Transverse colon (tissue), 4 donors: ENCODE data around the gene TRAFD1. TPM values are rescaled to one million over a fixed set of nuclear protein-coding genes. Genes with fewer than 3 reads are reported as not detected.

ENCODE experiments used
- DNase-seq: peaks from one replicate; pipeline ENCODE4 v3.0.0-alpha.2; 2019
- H3K27ac ChIP-seq, 4 donors: fragments of 200-600 bp; sonication (generic); 2 replicates each; pipeline ENCODE4 v1.5.1; 2016 to 2018; ENCODE audit warnings: inconsistent platforms in 4 of 4
- H3K27me3 ChIP-seq: fragments of 200-600 bp; sonication (generic); 2 replicates; pipeline ENCODE4 v1.5.1; 2017; ENCODE audit warnings: inconsistent platforms
- H3K36me3 ChIP-seq, 4 donors: fragments of 200-600 bp; sonication (generic); 2 replicates each; pipeline ENCODE4 v1.5.1; 2017 to 2019; ENCODE audit warnings: inconsistent platforms in 4 of 4
- H3K4me1 ChIP-seq, 4 donors: fragments of 200-600 bp; sonication (generic); 2 replicates each; pipeline ENCODE4 v1.5.1; 2017 to 2020; ENCODE audit warnings: inconsistent platforms in 4 of 4
- H3K4me3 ChIP-seq, 4 donors: fragments of 200-600 bp; sonication (generic); 1 replicate in 1 of 4; 2 replicates in 3 of 4; pipeline versions ENCODE4 v1.5.1 to v1.6.1; 2017 to 2019; ENCODE audit warnings: inconsistent platforms in 4 of 4
- H3K9me3 ChIP-seq, 2 donors: fragments of 200-600 bp; sonication (generic); 2 replicates each; pipeline ENCODE4 v1.5.1; 2017 to 2019; ENCODE audit warnings: inconsistent platforms in 2 of 2
- EP300 ChIP-seq: sonication (generic); formaldehyde crosslinking; IDR thresholded peaks from one replicate; pipeline ENCODE4 v1.6.1; 2017; ENCODE audit warnings: antibody characterized with exemption, low read depth
- POLR2A ChIP-seq: fragments of 450-650 bp; IDR thresholded peaks from one replicate; pipeline ENCODE4 v1.6.1; 2016; ENCODE audit warnings: antibody characterized with exemption, mild to moderate bottlenecking, moderate library complexity
- POLR2AphosphoS5 ChIP-seq, 3 donors: sonication (generic); formaldehyde crosslinking; IDR thresholded peaks; one replicate each; pipeline ENCODE4 v1.6.1; 2016; ENCODE audit warnings: antibody characterized with exemption in 3 of 3
- WGBS, 2 donors: methylation state at CpG; one replicate each; pipeline ENCODE4 v1.1.5; 2018; ENCODE audit warnings: low coverage in 1 of 2; 5-methylcytosine and 5-hydroxymethylcytosine counted together
- in situ Hi-C, 4 donors: fragments of 200-750 bp; cut with MboI; loops; one replicate each; pipeline versions ENCODE4 v1.15.0 to v1.15.1; 2017; ENCODE audit warnings: low sequenced_read_pairs in 3 of 4, low pct_ligation_motif_present in 1 of 4, low pct_unique_long_range_greater_than_20kb in 1 of 4
- intact Hi-C: fragments of 100-400 bp; cut with DNase I; formaldehyde crosslinking; loops from one replicate; pipeline ENCODE4 v1.15.1; 2023; ENCODE audit warnings: low total_unique reads
- total RNA-seq, 4 donors: library from RNA; depleted of rRNA; stranded (reverse); fragments of >200 nt; gene quantifications; one replicate each; pipeline ENCODE4 v1.1.0, GENCODE V29; 2016
- TF ChIP-seq, protein P1 (sequence below), 5 experiments: fragments of 200-600 bp in 3 of 5; fragments of 450-650 bp in 2 of 5; sonication (generic) in 3 of 5; IDR thresholded peaks; 1 replicate in 2 of 5; 2 replicates in 3 of 5; pipeline ENCODE4 v1.5.1; 2016 to 2017; ENCODE audit warnings: antibody characterized with exemption in 5 of 5, inconsistent platforms in 3 of 5, mild to moderate bottlenecking in 2 of 5, moderate library complexity in 1 of 5

The TRAFD1 gene
- total RNA-seq, 4 donors from 2014 or later = 15.3 to 36.8 (median 31.1) TPM

DNA sequence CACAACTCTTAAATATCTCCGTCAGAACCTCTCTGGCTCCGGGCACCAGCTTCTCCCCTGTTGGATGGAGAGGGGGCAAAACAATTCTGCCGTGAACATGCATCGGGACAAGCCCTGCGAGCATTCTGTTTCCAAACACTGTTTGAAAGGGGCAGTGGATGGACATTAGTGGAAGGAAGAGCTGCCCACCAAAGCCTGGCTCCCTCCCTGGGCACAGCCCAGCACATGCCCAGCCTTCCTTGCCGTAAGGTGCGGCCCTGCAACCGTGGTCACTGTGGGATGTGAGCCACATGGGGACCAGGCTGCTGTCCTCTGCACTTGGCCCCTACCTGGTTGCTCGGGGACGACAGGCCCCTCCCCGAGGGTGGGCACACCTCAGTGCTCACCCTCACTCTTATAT is 54.0 kb downstream of the TRAFD1 start:
- Histone ChIP-seq H3K27me3 (no peaks in the 10 kb centered on the region), H3K4me1 (no peaks in the 10 kb centered on the region), H3K36me3 (peaks cover 0 to 51% (median 24%) of the 10 kb centered on the region in 4 donors), H3K9me3 (no peaks in the 10 kb centered on the region), H3K4me3 (no peak overlapping the region), H3K27ac (no peak overlapping the region)
- WGBS, 2 donors = 95% methylated on average over 11 of the region's 11 CpGs; no CpG with 5 or more reads in 1 of the 2 donors
- in situ Hi-C loops = no loop called here
- no peak for TF ChIP-seq POLR2A
- no peak for TF ChIP-seq EP300
- TF ChIP-seq, protein P1, sequence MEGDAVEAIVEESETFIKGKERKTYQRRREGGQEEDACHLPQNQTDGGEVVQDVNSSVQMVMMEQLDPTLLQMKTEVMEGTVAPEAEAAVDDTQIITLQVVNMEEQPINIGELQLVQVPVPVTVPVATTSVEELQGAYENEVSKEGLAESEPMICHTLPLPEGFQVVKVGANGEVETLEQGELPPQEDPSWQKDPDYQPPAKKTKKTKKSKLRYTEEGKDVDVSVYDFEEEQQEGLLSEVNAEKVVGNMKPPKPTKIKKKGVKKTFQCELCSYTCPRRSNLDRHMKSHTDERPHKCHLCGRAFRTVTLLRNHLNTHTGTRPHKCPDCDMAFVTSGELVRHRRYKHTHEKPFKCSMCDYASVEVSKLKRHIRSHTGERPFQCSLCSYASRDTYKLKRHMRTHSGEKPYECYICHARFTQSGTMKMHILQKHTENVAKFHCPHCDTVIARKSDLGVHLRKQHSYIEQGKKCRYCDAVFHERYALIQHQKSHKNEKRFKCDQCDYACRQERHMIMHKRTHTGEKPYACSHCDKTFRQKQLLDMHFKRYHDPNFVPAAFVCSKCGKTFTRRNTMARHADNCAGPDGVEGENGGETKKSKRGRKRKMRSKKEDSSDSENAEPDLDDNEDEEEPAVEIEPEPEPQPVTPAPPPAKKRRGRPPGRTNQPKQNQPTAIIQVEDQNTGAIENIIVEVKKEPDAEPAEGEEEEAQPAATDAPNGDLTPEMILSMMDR (IDR thresholded peaks at IDR 0.05) = no peak
- no peak for TF ChIP-seq POLR2AphosphoS5 (IDR thresholded peaks at IDR 0.05)
- intact Hi-C loops = loop anchor here (5.0 kb wide), 1 partner anchor 1822 kb away; no protein-coding TSS in a partner anchor
- DNase-seq = no peak

- no peaks in the 10 kb centered on the region for H3K9me3 ChIP-seq
- WGBS, 2 donors = 92 to 100% methylated on average over 1 to 2 of the region's 2 CpGs
- H3K27me3 ChIP-seq = no peaks in the 10 kb centered on the region
- in situ Hi-C loops = no loop called here
- no peak overlapping the region for H3K4me3 ChIP-seq
- intact Hi-C loops = loop anchor here (5.0 kb wide), 1 partner anchor 1823 kb away; no protein-coding TSS in a partner anchor
- H3K4me1 ChIP-seq = no peaks in the 10 kb centered on the region
- peaks cover 0 to 57% (median 25%) of the 10 kb centered on the region in 4 donors for H3K36me3 ChIP-seq
- no peak for TF ChIP-seq POLR2AphosphoS5 (IDR thresholded peaks at IDR 0.05)
- TF ChIP-seq EP300 = no peak
- TF ChIP-seq POLR2A = no peak
- TF ChIP-seq, protein P1 (IDR thresholded peaks at IDR 0.05) = no peak
- no peak overlapping the region for H3K27ac ChIP-seq
- DNase-seq = no peak
Observed at GRCh38 chr12:112179916-112180315, 54.6 kb downstream of the TRAFD1 start.

- no peak for DNase-seq
- Histone ChIP-seq H3K36me3 (peaks cover 0 to 55% (median 25%) of the 10 kb centered on the region in 4 donors), H3K9me3 (no peaks in the 10 kb centered on the region), H3K27me3 (no peaks in the 10 kb centered on the region), H3K4me1 (no peaks in the 10 kb centered on the region), H3K4me3 (no peak overlapping the region), H3K27ac (no peak overlapping the region)
- WGBS, 2 donors = 87 to 94% methylated on average over 3 to 4 of the region's 4 CpGs
- intact Hi-C loops = no loop called here
- in situ Hi-C loops = no loop called here
- TF ChIP-seq POLR2A = no peak
- TF ChIP-seq POLR2AphosphoS5 (IDR thresholded peaks at IDR 0.05) = no peak
- TF ChIP-seq, protein P1 (IDR thresholded peaks at IDR 0.05) = no peak
- no peak for TF ChIP-seq EP300
Observed at GRCh38 chr12:112180422-112180821, 55.1 kb downstream of the TRAFD1 start.

DNA sequence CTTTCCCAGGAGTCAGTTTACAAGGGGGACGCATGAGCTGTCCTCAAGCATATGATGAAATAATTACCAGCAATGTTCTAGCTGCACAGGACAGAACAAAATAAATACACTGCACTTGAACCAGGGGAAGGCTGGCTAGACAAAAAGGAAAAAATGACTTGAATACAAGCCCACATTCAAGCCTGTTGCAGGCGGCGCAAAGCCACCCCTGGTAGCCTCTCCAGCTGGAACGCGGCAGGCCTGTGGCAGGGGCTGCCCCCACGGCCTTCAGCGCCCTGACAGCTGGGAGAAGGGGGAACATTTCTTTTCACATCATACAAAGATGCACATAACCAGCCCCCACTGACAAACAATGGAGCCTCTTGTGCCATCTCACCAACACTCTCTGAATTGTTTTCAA is 57.1 kb downstream of the TRAFD1 start:
- intact Hi-C loops = no loop called here
- Histone ChIP-seq H3K4me1 (no peaks in the 10 kb centered on the region), H3K27me3 (no peaks in the 10 kb centered on the region), H3K9me3 (no peaks in the 10 kb centered on the region), H3K4me3 (no peak overlapping the region), H3K27ac (no peak overlapping the region), H3K36me3 (peaks cover 0 to 42% (median 18%) of the 10 kb centered on the region in 4 donors)
- WGBS, 2 donors = 40 to 85% methylated on average over 1 to 7 of the region's 7 CpGs
- in situ Hi-C loops = no loop called here
- TF ChIP-seq POLR2A (no peak), POLR2AphosphoS5 (IDR thresholded peaks at IDR 0.05) (no peak)
- TF ChIP-seq, protein P1 (IDR thresholded peaks at IDR 0.05) = no peak
- DNase-seq = no peak
